Sigmoid colon (tissue), 4 donors: ENCODE measurements around the gene OGFOD1.

Experiments used
- CTCF ChIP-seq, 4 experiments: fragments of 450-650 bp in 3 of 4; fragments of 200-600 bp in 1 of 4; IDR thresholded peaks; one replicate each; pipeline ENCODE4 v1.5.1; 2016 to 2019; ENCODE audit warnings: antibody characterized with exemption in 4 of 4, mild to moderate bottlenecking in 3 of 4, moderate library complexity in 2 of 4
- EP300 ChIP-seq, 4 donors: sonication (generic); formaldehyde crosslinking; IDR thresholded peaks; one replicate each; pipeline ENCODE4 v1.6.1; 2017; ENCODE audit warnings: antibody characterized with exemption in 4 of 4
- POLR2A ChIP-seq, 2 donors: fragments of 450-650 bp; IDR thresholded peaks; one replicate each; pipeline ENCODE4 v1.6.1; 2016; ENCODE audit warnings: antibody characterized with exemption in 2 of 2, mild to moderate bottlenecking in 2 of 2, moderate library complexity in 2 of 2
- POLR2AphosphoS5 ChIP-seq, 4 donors: sonication (generic); formaldehyde crosslinking; IDR thresholded peaks; one replicate each; pipeline ENCODE4 v1.6.1; 2017; ENCODE audit warnings: antibody characterized with exemption in 4 of 4

DNA sequence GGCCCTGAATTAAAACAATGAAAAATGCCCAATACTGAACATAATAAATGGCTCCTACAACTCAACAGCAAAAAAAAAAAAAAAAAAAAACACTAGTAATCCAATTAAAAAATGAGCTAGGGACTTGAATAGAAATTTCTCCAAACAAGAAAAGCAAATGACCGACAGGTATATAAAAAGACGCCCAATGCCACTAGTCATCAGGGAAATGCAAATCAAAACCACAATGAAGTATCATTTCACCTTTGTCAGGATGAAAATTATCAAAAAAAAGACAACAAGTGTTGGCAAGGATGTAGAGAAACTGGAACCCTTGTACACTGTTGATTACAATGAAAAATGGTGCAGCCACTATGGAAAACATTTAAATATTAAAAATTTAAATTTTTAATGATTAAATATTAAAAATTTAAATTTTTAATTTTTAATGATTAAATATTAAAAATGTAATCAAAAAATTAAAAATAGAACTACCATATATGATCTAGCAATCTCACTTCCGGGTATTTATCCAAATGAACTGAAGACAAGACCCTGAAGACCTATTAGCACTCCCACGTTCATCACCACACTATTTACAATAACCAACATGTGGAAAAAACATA is 40.4 kb downstream of the OGFOD1 start:
- TF ChIP-seq POLR2A (IDR thresholded peaks at IDR 0.05) (no peak), CTCF (IDR thresholded peaks at IDR 0.05) (no peak), EP300 (IDR thresholded peaks at IDR 0.05) (no peak), POLR2AphosphoS5 (IDR thresholded peaks at IDR 0.05) (no peak)
